Left lobe of liver (tissue), 2 donors: ENCODE measurements around the gene PARL. TPM values are rescaled to one million over a fixed set of nuclear protein-coding genes. Genes with fewer than 3 reads are reported as not detected.
A peak's percentile ranks its signal among the peaks of the same experiment; 100 is the strongest.

Experiments
- ATAC-seq: fragments of 200-7000 bp; cut with Tn5 transposase; one replicate; pipeline ENCODE4 v1.9.1; 2020; ENCODE audit warnings: mild to moderate bottlenecking, moderate library complexity
- DNase-seq: peaks from one replicate; pipeline ENCODE4 v3.0.0-alpha.2; 2020; ENCODE audit warnings: low spot score
- total RNA-seq: library from RNA; stranded (reverse); gene quantifications from one replicate; pipeline ENCODE4 v1.2.1, GENCODE V29; 2021
- donor health status: DM: no; HTN: no; CAD: no; lungs with moderate emphysema.
- donor health status: DM: no; HTN: yes; CAD: no.

The PARL gene
- total RNA-seq, 1 donor from 2014 or later: 25.5 TPM

DNA sequence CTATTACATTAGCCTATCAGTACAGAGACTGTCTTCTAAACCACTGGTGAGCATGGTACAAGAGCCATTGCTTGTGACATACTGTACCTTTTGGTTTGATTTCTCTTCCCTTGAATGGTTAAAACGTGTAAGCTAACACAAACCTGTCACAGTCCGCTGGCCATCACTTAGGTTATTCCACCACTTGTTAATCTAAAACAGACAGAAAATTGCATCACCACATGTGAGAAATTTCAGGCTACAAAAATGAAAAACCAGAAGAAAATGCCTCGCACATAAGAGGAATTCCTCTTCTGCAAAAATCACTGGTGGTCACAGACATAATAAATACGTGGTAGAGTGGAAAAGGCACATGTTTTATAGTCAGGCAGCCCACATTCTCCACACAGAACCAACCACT lies 22.1 kb downstream of the PARL start:
- ATAC-seq: no peak
- no peak for DNase-seq

- ATAC-seq (no peak), DNase-seq (no peak)
These were observed 26.8 kb downstream of the PARL start for GRCh38 chr3:183857863-183858262.

DNA sequence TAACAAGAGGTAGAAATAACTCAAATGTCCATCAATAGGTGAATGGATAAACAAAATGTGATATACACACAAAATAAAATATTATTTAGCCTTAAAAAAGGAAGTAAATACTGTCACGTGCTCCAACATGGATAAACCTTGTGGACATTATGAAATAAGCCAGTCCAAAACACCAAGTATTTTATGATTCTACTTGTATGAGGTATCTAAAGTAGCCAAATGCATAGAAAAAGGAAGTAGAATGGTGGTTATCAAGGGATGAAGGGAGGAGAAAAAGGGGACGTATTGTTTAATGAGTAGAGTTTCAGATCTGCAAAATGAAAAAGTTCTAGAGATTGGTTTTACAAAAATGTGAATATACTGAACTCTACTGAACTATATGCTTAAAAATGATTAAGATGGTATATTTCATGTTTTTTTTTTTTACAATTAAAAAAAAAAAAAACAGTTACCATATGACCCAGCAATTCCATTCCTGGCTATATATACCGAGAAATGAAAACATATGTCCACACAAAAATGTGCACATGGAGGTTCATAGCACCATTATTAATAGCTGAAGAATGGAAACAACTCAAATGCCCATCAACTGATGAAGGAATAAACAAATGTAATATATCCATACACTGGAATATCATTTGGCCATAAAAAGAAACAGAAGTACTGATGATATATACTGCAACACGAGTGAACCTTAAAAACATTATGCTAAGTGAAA lies 30.2 kb downstream of the PARL start:
- DNase-seq (no peak), ATAC-seq (no peak)

DNA sequence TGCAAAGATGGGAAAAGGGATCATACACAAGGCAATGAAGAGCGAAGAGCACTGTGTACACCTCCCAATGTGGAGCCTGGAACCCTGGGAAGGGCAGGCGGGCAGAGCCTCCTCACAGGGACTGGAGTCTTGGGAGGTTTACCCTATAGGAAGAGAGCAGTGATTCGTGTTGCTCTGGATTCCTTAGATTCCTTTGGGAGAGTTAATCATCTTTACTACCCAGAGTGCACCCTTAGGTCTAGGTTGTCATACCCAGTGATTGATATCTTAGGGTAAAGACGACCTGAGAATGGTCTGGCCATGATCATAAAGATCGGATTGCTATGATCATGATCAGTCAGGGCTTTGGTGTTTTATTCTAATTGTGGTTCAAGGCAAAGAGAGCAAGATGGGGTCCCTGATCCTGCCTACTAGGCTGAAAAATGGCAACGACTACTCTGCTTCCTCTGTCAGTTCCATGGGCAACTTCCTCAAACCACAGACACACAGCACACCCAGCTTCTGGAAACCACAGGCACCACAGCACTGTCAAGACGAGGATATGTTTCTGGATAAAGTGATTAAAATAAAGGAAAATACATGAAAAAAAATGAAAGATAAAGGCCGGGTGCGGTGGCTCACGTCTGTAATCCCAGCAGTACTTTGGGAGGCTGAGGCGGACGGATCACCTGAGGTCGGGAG lies 38.9 kb downstream of the PARL start:
- no peak for DNase-seq
- no peak for ATAC-seq

DNA sequence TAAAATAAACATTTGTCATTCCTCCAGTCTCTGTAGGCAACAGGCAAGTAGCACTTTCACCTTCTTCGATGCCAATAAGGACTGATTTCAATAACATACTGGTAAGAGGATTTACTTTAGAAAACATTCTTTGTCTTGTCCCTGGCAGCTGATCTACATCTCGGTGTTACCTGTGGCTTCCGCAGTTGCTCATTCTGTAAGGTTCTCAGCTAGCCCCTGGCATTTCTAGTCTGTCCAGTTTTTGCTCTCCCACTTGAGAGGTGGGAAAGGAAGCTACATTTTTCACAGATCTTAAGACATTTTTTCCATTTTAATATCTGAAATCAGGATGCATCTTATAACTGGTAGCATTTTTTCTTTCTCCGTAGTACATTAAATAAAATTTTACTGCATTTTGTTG lies 39.6 kb downstream of the PARL start:
- no peak for DNase-seq
- no peak for ATAC-seq

DNA sequence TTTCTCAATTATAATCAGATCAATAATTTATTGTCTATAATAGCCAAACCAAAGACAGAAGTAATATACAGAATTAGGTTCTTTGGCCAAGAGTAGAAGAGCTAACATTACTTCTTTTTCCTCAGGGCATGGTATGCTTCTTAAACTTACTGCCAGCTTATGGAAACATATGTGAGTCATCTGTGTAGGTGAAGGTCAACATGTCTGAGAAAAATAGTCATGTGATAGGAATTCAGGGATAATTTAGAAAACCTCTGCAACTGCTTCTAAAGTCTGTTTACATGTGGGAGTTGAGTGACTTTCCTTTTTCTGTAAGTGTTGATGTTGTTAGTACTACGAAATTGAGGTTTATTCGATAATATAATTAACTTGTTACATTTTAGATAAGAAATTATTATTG lies 40.1 kb downstream of the PARL start:
- DNase-seq: no peak
- no peak for ATAC-seq

DNA sequence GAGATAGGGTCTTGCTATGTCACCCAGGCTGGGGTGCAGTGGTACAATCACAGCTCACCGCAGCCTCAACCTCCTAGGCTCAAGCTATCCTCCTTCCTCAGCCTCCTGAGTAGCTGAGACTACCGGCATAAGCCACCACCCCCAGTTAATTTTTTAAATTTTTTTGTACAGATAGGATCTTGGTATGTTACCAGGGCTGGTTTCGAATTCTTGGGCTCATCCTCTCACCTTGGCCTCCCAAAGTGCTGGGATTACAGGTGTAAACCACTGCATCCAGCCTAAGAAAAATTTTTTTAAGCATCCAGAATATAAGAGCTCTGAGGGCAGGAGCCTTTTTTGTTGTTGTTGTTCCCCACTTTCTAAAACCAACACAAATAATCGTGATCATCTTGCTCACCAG lies 44.9 kb downstream of the PARL start:
- ATAC-seq (no peak), DNase-seq (no peak)

GRCh38 chr3:183837894-183838293 lies 46.8 kb downstream of the PARL start:
- no peak for ATAC-seq

GRCh38 chr3:183837390-183837789 lies 47.3 kb downstream of the PARL start:
- ATAC-seq: no peak

More at GRCh38 chr3:183837894-183838293, 46.8 kb downstream of the PARL start:
- no peak for DNase-seq

GRCh38 chr3:183833516-183833915 lies 51.2 kb downstream of the PARL start:
- ATAC-seq: no peak
- DNase-seq: no peak

More at GRCh38 chr3:183837390-183837789, 47.3 kb downstream of the PARL start:
- no peak for DNase-seq

GRCh38 chr3:183830187-183830586 lies 54.5 kb downstream of the PARL start:
- ATAC-seq: no peak

GRCh38 chr3:183829466-183829865 lies 55.2 kb downstream of the PARL start:
- DNase-seq: no peak
- ATAC-seq: no peak

More at GRCh38 chr3:183830187-183830586, 54.5 kb downstream of the PARL start:
- no peak for DNase-seq

GRCh38 chr3:183828538-183828870 lies 56.2 kb downstream of the PARL start:
- DNase-seq (peak; percentile 33), ATAC-seq (no peak)

- ATAC-seq: no peak
- peak; percentile 31 for DNase-seq
These were observed 56.7 kb downstream of the PARL start for GRCh38 chr3:183827809-183828537.

DNA sequence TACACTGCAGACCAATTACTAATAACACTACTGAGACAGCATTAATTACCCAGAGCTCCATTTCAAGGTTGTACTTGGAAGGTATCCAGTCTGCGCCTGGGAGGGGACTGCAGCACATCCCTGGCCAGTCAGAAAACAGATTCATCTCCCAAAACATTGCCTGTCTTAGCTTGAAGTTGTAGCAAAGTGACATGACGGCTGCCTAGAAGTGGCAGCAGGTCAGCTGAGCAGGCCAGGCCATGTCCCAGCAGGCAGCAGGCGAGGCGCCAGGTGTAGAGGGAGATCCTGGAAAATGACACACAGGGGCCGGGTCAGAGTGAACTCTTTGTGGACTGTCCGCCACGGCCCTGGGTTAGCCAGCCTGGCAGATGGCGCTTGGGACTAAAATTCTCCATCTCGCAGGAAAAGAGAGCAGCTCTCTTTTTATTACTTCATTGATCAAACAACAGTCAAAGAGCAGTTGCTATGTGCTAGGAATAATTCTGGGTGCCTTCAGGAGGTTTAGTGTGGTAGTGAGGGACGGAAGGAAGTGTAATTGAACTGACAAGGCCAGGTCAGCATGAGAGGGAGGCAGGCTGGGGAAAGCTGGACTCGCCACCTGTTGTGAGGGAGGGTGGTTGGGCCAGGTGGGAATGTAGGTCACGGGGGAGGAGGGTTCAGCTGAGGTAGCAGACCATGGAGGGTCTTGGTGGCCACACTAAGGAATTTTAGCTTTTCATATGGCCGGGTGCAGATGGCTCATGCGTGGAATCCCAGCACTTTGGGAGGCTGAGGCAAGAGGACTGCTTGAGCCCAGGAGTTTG lies 58.0 kb downstream of the PARL start:
- ATAC-seq: peak; percentile 88
- DNase-seq: peak; percentile 79

GRCh38 chr3:183825456-183826161 lies 59.1 kb downstream of the PARL start, which contains the start of gene MAP6D1:
Gene MAP6D1, minus strand, starts transcription at chr3:183825577. Its CDS starts 30 bp downstream, at chr3:183825547.
- ATAC-seq: peak; percentile 47
- DNase-seq: peak; percentile 46

- DNase-seq (peak; percentile 45), ATAC-seq (peak; percentile 44)
These were observed 59.8 kb downstream of the PARL start for GRCh38 chr3:183824761-183825455.

- ATAC-seq (no peak), DNase-seq (no peak)
These were observed 60.7 kb downstream of the PARL start for GRCh38 chr3:183823963-183824362.

- DNase-seq (peak; percentile 19), ATAC-seq (no peak)
These were observed 62.0 kb downstream of the PARL start for GRCh38 chr3:183822631-183823030.

DNA sequence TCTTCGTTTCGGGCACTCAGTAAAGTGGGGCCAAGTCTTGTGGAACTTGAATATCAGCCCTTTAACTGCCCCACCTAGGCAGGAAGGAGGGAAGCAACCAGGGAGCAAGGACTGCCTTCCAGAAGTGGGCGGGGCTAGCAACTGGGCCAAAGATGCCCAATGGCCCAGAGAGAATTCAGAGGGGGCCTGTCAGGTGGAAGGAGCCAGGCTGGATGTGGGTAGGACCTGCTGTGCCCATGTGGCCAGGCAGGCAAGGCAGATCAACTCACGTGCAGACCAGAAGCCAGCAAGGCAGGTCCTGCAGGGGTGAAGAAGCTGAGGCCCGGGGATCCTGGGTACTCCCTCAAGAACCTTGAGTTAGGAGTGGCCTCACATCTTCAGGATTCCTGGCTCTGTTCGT lies 64.8 kb downstream of the PARL start:
- ATAC-seq: no peak

More for the DNA sequence above, 64.8 kb downstream of the PARL start:
- DNase-seq: no peak
